Caco-2 (cell line): ENCODE measurements around the gene AGAP1. TPM values are rescaled to one million over a fixed set of nuclear protein-coding genes. Genes with fewer than 3 reads are reported as not detected.

Experiments used
- BruUV-seq: library from RNA; stranded (reverse); fragments of 400-500 nt; replicated peaks from 2 replicates; lab custom pipeline; 2021; lab: Mats Ljungman, UMichigan
- CTCF ChIA-PET: fragments of 300-600 bp; sonication (Branson Sonifier 250); formaldehyde crosslinking; loops from one replicate; lab custom pipeline; 2022; ENCODE audit warnings: antibody characterized with exemption; lab: Charles Lee
- POLR2A ChIA-PET: fragments of 300-600 bp; sonication (Branson Sonifier 250); formaldehyde crosslinking; loops from one replicate; lab custom pipeline; 2022; ENCODE audit warnings: antibody characterized with exemption; lab: Charles Lee
- DNase-seq, 2 experiments: peaks; one replicate each; pipeline versions ENCODE4 v3.0.0 to v3.0.0-alpha.2; 2020 to 2022
- H3K27me3 ChIP-seq: replicated peaks from 2 replicates; pipeline ENCODE4 v1.6.0; 2011; ENCODE audit warnings: low read length; ENCODE audit not compliant: control insufficient read depth, insufficient read depth
- H3K36me3 ChIP-seq: 2 replicates; pipeline ENCODE4 v1.5.1; 2011; ENCODE audit warnings: low read length; ENCODE audit not compliant: control insufficient read depth, insufficient read depth
- H3K4me1 ChIP-seq: fragments of 250-450 bp; sonication (Bioruptor Pico); 2 replicates; pipeline ENCODE4 v1.5.1; 2020; ENCODE audit warnings: mild to moderate bottlenecking
- H3K4me3 ChIP-seq: 2 replicates; pipeline ENCODE4 v1.5.1; 2011; ENCODE audit warnings: low read depth, mild to moderate bottlenecking, control low read depth, low read length
- H3K9me3 ChIP-seq: fragments of 250-450 bp; sonication (Bioruptor Pico); 2 replicates; pipeline ENCODE4 v1.5.1; 2020; ENCODE audit warnings: mild to moderate bottlenecking, moderate library complexity
- H3K27ac Mint-ChIP-seq: one replicate; pipeline ENCODE4 v1.8.0; 2022; ENCODE audit warnings: mixed read lengths; ENCODE audit not compliant: unreplicated experiment
- H3K27me3 Mint-ChIP-seq: one replicate; pipeline ENCODE4 v1.8.0; 2022; ENCODE audit warnings: mixed read lengths; ENCODE audit not compliant: insufficient read depth, unreplicated experiment
- H3K36me3 Mint-ChIP-seq: one replicate; pipeline ENCODE4 v1.8.0; 2022; ENCODE audit warnings: mild to moderate bottlenecking, mixed read lengths; ENCODE audit not compliant: insufficient read depth, unreplicated experiment
- H3K4me1 Mint-ChIP-seq: one replicate; pipeline ENCODE4 v1.8.0; 2022; ENCODE audit warnings: low read depth, mixed read lengths; ENCODE audit not compliant: unreplicated experiment
- H3K4me3 Mint-ChIP-seq: one replicate; pipeline ENCODE4 v1.8.0; 2022; ENCODE audit warnings: mild to moderate bottlenecking, moderate library complexity, mixed read lengths; ENCODE audit not compliant: unreplicated experiment
- H3K9me3 Mint-ChIP-seq: one replicate; pipeline ENCODE4 v1.8.0; 2022; ENCODE audit warnings: mixed read lengths; ENCODE audit not compliant: unreplicated experiment
- intact Hi-C: fragments of 100-400 bp; cut with micrococcal nuclease; formaldehyde crosslinking; loops from one replicate; pipeline ENCODE4 v1.10.0; 2022; ENCODE audit not compliant: unreplicated experiment
- total RNA-seq: library from RNA; stranded (reverse); gene quantifications from 2 replicates; pipeline ENCODE4 v1.2.3, GENCODE V29; 2022
- TF ChIP-seq, protein P1 (sequence below), 2 experiments: fragments of 200-600 bp in 1 of 2; IDR thresholded peaks; 1 replicate in 1 of 2; 2 replicates in 1 of 2; pipeline versions ENCODE4 v1.5.1 to v1.8.0; 2011 to 2022; ENCODE audit warnings: antibody characterized with exemption in 1 of 2, control low read depth in 1 of 2, inconsistent platforms in 1 of 2, low read depth in 1 of 2, low read length in 1 of 2, mild to moderate bottlenecking in 1 of 2, moderate library complexity in 1 of 2; ENCODE audit not compliant: insufficient read depth in 1 of 2, severe bottlenecking in 1 of 2, unreplicated experiment in 1 of 2

AGAP1 gene
- total RNA-seq, 1 experiment from 2014 or later, result 41.7 TPM

DNA sequence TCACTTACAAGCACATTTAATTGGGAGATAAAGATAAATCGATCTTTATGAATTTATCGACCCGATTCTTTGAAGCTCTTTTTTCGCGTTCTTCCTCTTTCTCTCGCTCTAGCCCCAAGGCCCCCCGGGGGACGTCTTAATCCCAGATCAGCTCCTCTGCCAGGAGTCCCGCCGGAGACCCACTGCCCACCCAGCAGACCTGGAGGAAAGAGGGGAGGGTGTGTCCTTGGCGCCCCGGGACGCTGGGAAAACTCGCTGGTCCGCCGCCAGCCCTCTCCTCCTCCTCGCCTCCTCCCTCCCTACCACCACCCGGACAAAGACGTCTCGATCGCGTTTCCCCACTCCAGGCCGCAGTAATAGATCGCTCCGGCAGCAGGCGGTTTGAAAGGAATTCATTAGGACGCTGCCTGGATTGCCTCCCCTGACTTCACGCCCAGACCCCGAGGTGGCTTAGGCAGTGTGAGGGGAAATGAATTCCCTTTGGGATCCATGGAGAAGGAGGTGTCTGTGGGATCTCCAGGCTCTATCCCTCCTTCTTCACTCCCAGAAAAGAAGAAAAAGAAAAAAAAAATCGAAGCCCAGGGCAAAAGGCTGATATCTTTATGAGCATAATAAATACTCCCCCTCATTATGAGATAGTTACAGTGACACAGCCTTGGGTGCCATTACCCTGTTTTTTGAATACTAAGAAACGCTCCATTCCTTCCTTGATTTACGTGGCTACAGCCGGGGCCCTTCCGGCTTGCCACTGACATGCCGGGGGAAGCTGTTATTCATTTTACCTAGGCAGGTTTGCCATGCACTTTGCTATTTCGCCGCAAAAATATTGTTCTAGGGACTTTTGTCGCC is 676.1 kb downstream of the AGAP1 start:
- no peaks in the 10 kb centered on the region for H3K9me3 Mint-ChIP-seq
- Histone ChIP-seq H3K9me3 (no peaks in the 10 kb centered on the region), H3K4me1 (no peaks in the 10 kb centered on the region), H3K4me3 (no peak overlapping the region), H3K36me3 (no peaks in the 10 kb centered on the region), H3K27me3 (no peaks in the 10 kb centered on the region)
- H3K36me3 Mint-ChIP-seq, result peaks cover 5% of the 10 kb centered on the region
- H3K4me3 Mint-ChIP-seq, result no peak overlapping the region
- ChIA-PET CTCF (no interaction called here), POLR2A (no interaction called here)
- no peaks in the 10 kb centered on the region for H3K27me3 Mint-ChIP-seq
- no peaks in the 10 kb centered on the region for H3K4me1 Mint-ChIP-seq
- no TSS peak for BruUV-seq
- TF ChIP-seq, protein P1, sequence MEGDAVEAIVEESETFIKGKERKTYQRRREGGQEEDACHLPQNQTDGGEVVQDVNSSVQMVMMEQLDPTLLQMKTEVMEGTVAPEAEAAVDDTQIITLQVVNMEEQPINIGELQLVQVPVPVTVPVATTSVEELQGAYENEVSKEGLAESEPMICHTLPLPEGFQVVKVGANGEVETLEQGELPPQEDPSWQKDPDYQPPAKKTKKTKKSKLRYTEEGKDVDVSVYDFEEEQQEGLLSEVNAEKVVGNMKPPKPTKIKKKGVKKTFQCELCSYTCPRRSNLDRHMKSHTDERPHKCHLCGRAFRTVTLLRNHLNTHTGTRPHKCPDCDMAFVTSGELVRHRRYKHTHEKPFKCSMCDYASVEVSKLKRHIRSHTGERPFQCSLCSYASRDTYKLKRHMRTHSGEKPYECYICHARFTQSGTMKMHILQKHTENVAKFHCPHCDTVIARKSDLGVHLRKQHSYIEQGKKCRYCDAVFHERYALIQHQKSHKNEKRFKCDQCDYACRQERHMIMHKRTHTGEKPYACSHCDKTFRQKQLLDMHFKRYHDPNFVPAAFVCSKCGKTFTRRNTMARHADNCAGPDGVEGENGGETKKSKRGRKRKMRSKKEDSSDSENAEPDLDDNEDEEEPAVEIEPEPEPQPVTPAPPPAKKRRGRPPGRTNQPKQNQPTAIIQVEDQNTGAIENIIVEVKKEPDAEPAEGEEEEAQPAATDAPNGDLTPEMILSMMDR (IDR thresholded peaks at IDR 0.05; ENCODE audit: insufficient read depth in 1 of 2, low read depth in 1 of 2, low read length in 1 of 2, severe bottlenecking in 1 of 2, unreplicated experiment in 1 of 2), result no peak
- no peak for DNase-seq
- intact Hi-C loops, result no loop called here
- H3K27ac Mint-ChIP-seq, result no peak overlapping the region

GRCh38 chr2:236170590-236171165 is 676.8 kb downstream of the AGAP1 start:
- no TSS peak for BruUV-seq
- Mint-ChIP-seq H3K4me1 (no peaks in the 10 kb centered on the region), H3K27me3 (no peaks in the 10 kb centered on the region), H3K4me3 (no peak overlapping the region), H3K9me3 (no peaks in the 10 kb centered on the region), H3K27ac (no peak overlapping the region), H3K36me3 (peaks cover 5% of the 10 kb centered on the region)
- TF ChIP-seq, protein P1 (IDR thresholded peaks at IDR 0.05; ENCODE audit: insufficient read depth in 1 of 2, low read depth in 1 of 2, low read length in 1 of 2, severe bottlenecking in 1 of 2, unreplicated experiment in 1 of 2), result no peak
- CTCF ChIA-PET, result no interaction called here
- no peak for DNase-seq
- Histone ChIP-seq H3K4me1 (no peaks in the 10 kb centered on the region), H3K36me3 (no peaks in the 10 kb centered on the region), H3K9me3 (no peaks in the 10 kb centered on the region), H3K27me3 (no peaks in the 10 kb centered on the region), H3K4me3 (no peak overlapping the region)
- POLR2A ChIA-PET, result no interaction called here
- intact Hi-C loops, result no loop called here

DNA sequence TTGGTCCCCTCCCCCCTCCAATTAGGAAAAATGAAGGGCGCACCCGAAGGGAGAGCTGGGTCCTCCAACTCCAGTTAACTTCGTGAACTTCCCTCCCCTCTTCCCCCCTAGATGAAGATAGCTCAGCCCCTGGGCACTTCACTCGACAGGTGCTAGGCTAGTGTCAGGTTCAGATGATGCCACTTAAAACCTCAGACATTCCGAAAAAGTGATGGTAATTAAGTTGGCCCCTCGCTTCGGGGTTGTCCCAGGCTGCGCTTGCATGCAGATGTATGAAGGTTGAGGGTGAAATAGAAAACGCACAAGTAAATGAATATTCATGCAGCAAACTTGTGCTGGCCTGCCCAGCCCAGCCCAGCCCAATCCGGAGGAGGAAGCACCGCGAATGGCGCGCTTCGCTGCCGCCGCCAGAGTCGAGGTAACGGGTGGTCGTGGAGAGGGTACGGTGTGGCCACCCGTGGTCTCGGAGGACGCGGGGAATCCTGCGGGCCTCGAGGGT is 677.4 kb downstream of the AGAP1 start:
- Histone ChIP-seq H3K27me3 (no peaks in the 10 kb centered on the region), H3K36me3 (no peaks in the 10 kb centered on the region), H3K9me3 (no peaks in the 10 kb centered on the region), H3K4me1 (0 out of 2 replicates have a peak, but pooled peaks cover 3% of the 10 kb centered on the region), H3K4me3 (no peak overlapping the region)
- Mint-ChIP-seq H3K36me3 (peaks cover 5% of the 10 kb centered on the region), H3K9me3 (no peaks in the 10 kb centered on the region), H3K27me3 (no peaks in the 10 kb centered on the region), H3K4me1 (no peaks in the 10 kb centered on the region), H3K27ac (no peak overlapping the region), H3K4me3 (no peak overlapping the region)
- BruUV-seq, result no TSS peak
- TF ChIP-seq, protein P1 (IDR thresholded peaks at IDR 0.05; ENCODE audit: insufficient read depth in 1 of 2, low read depth in 1 of 2, low read length in 1 of 2, severe bottlenecking in 1 of 2, unreplicated experiment in 1 of 2), result no peak
- intact Hi-C loops, result no loop called here
- CTCF ChIA-PET, result no interaction called here
- POLR2A ChIA-PET, result no interaction called here
- no peak for DNase-seq
